NCI-H187 treated with DMSO at 0.1 percent for 48 hours (cell line): ENCODE measurements around the gene PODNL1.

Source experiments
- DNase-seq: peaks from one replicate; lab custom pipeline; 2025; lab: John Stamatoyannopoulos, UW

PODNL1 gene

GRCh38 chr19:13890136-13890535 lies 48.1 kb downstream of the PODNL1 start:
- DNase-seq = no peak

- DNase-seq = no peak
Observed at GRCh38 chr19:13888281-13888680, 49.9 kb downstream of the PODNL1 start.

GRCh38 chr19:13887517-13887916 lies 50.7 kb downstream of the PODNL1 start:
- DNase-seq = no peak

- DNase-seq = no peak
Observed at GRCh38 chr19:13887018-13887436, 51.2 kb downstream of the PODNL1 start.

GRCh38 chr19:13885826-13886365 lies 52.3 kb downstream of the PODNL1 start:
- DNase-seq = no peak

GRCh38 chr19:13884726-13885591 lies 53.3 kb downstream of the PODNL1 start:
- DNase-seq = no peak

GRCh38 chr19:13883516-13884064 lies 54.6 kb downstream of the PODNL1 start:
- no peak for DNase-seq

GRCh38 chr19:13882836-13883235 lies 55.4 kb downstream of the PODNL1 start:
- DNase-seq = no peak

GRCh38 chr19:13882419-13882795 lies 55.8 kb downstream of the PODNL1 start:
- DNase-seq = no peak

GRCh38 chr19:13881692-13882418 lies 56.4 kb downstream of the PODNL1 start:
- no peak for DNase-seq

GRCh38 chr19:13881251-13881691 lies 56.9 kb downstream of the PODNL1 start:
- DNase-seq = no peak
